Upper lobe of right lung (tissue), 1 donor: ENCODE measurements around the gene TTLL11. TPM values are rescaled to one million over a fixed set of nuclear protein-coding genes. Genes with fewer than 3 reads are reported as not detected.

ENCODE experiments used
- ATAC-seq: fragments of 200-7000 bp; cut with Tn5 transposase; one replicate; pipeline ENCODE4 v1.9.1; 2020; ENCODE audit warnings: mild to moderate bottlenecking, moderate library complexity
- DNase-seq: peaks from one replicate; pipeline ENCODE4 v3.0.0-alpha.2; 2020
- H3K27ac ChIP-seq: fragments of 200-600 bp; one replicate; pipeline ENCODE4 v1.8.0; 2022
- H3K27me3 ChIP-seq: fragments of 200-600 bp; one replicate; pipeline ENCODE4 v1.8.0; 2022; ENCODE audit warnings: mild to moderate bottlenecking
- H3K36me3 ChIP-seq: fragments of 200-600 bp; one replicate; pipeline ENCODE4 v1.8.0; 2022
- H3K4me1 ChIP-seq: fragments of 200-600 bp; one replicate; pipeline ENCODE4 v1.8.0; 2022
- H3K4me3 ChIP-seq: fragments of 200-600 bp; one replicate; pipeline ENCODE4 v1.8.0; 2022; ENCODE audit warnings: mild to moderate bottlenecking
- H3K9me3 ChIP-seq: fragments of 200-600 bp; one replicate; pipeline ENCODE4 v1.8.0; 2022
- CTCF ChIP-seq: fragments of 200-600 bp; IDR thresholded peaks from one replicate; pipeline ENCODE4 v1.8.0; 2022; ENCODE audit warnings: antibody characterized with exemption
- intact Hi-C: fragments of 100-400 bp; cut with DNase I; formaldehyde crosslinking; loops from one replicate; pipeline ENCODE4 v1.11.0; 2022
- total RNA-seq: library from RNA; stranded (reverse); fragmentation: NEBNext Ultra II Directional; extraction: Animal tissue kit (Norgen Biotek cat#: 25700); gene quantifications from one replicate; pipeline ENCODE4 v1.2.1, GENCODE V29; 2021
- donor health status: DM: no; HTN: yes; CAD: no; lungs with severe emphysema.

TTLL11 gene
- total RNA-seq, 1 donor from 2014 or later = 10.7 TPM

- DNase-seq (no peak), ATAC-seq (no peak)
- intact Hi-C loops = no loop called here
- TF ChIP-seq CTCF = no peak
- no peak overlapping the region for H3K27ac ChIP-seq
- H3K9me3 ChIP-seq = no peaks in the 10 kb centered on the region
- H3K36me3 ChIP-seq = no peaks in the 10 kb centered on the region
- H3K4me3 ChIP-seq = no peak overlapping the region
- no peaks in the 10 kb centered on the region for H3K27me3 ChIP-seq
- H3K4me1 ChIP-seq = no peaks in the 10 kb centered on the region
Measured at GRCh38 chr9:122116448-122117173, 23.5 kb upstream of the TTLL11 start.

- no peak overlapping the region for H3K4me3 ChIP-seq
- ATAC-seq (no peak), DNase-seq (no peak)
- H3K4me1 ChIP-seq = no peaks in the 10 kb centered on the region
- no peaks in the 10 kb centered on the region for H3K36me3 ChIP-seq
- H3K9me3 ChIP-seq = no peaks in the 10 kb centered on the region
- intact Hi-C loops = no loop called here
- H3K27me3 ChIP-seq = no peaks in the 10 kb centered on the region
- TF ChIP-seq CTCF = no peak
- no peak overlapping the region for H3K27ac ChIP-seq
Measured at GRCh38 chr9:122116040-122116439, 22.9 kb upstream of the TTLL11 start.

GRCh38 chr9:122115176-122116035 lies 22.3 kb upstream of the TTLL11 start:
- ATAC-seq (no peak), DNase-seq (no peak)
- Histone ChIP-seq H3K27ac (no peak overlapping the region), H3K4me1 (no peaks in the 10 kb centered on the region), H3K9me3 (no peaks in the 10 kb centered on the region), H3K36me3 (no peaks in the 10 kb centered on the region), H3K27me3 (no peaks in the 10 kb centered on the region), H3K4me3 (no peak overlapping the region)
- intact Hi-C loops = no loop called here
- no peak for TF ChIP-seq CTCF

- H3K4me3 ChIP-seq = no peak overlapping the region
- H3K36me3 ChIP-seq = no peaks in the 10 kb centered on the region
- ATAC-seq = no peak
- H3K4me1 ChIP-seq = no peaks in the 10 kb centered on the region
- H3K27ac ChIP-seq = no peak overlapping the region
- H3K27me3 ChIP-seq = no peaks in the 10 kb centered on the region
- intact Hi-C loops = no loop called here
- no peak for DNase-seq
- no peak for TF ChIP-seq CTCF
- no peaks in the 10 kb centered on the region for H3K9me3 ChIP-seq
Measured at GRCh38 chr9:122113574-122113973, 20.5 kb upstream of the TTLL11 start.

GRCh38 chr9:122112238-122112637 lies 19.1 kb upstream of the TTLL11 start:
- Histone ChIP-seq H3K9me3 (no peaks in the 10 kb centered on the region), H3K4me1 (no peaks in the 10 kb centered on the region), H3K27me3 (no peaks in the 10 kb centered on the region), H3K36me3 (no peaks in the 10 kb centered on the region), H3K4me3 (no peak overlapping the region), H3K27ac (no peak overlapping the region)
- no peak for TF ChIP-seq CTCF
- ATAC-seq = no peak
- intact Hi-C loops = no loop called here
- DNase-seq = no peak
